Neural cell (in vitro differentiated cells): ENCODE measurements around the gene SPATA46.

Experiments
- EP300 ChIP-seq: fragments of 450-650 bp; conservative IDR thresholded peaks from 2 replicates; pipeline ENCODE4 v1.6.1; 2014; ENCODE audit warnings: antibody characterized with exemption, mild to moderate bottlenecking, moderate library complexity; ENCODE audit not compliant: poor library complexity, severe bottlenecking
- MXI1 ChIP-seq: fragments of 450-650 bp; conservative IDR thresholded peaks from 2 replicates; pipeline ENCODE4 v1.6.1; 2014; ENCODE audit warnings: antibody characterized with exemption, mild to moderate bottlenecking; ENCODE audit not compliant: poor library complexity, severe bottlenecking
- POLR2AphosphoS5 ChIP-seq: IDR thresholded peaks from 2 replicates; pipeline ENCODE4 v1.6.1; 2012
- RAD21 ChIP-seq: fragments of 450-650 bp; conservative IDR thresholded peaks from 2 replicates; pipeline ENCODE4 v1.6.1; 2014; ENCODE audit warnings: antibody characterized with exemption, mild to moderate bottlenecking, moderate library complexity
- REST ChIP-seq: IDR thresholded peaks from 2 replicates; pipeline ENCODE4 v1.6.1; 2012; ENCODE audit warnings: borderline replicate concordance
- TF ChIP-seq, protein P1 (sequence below): fragments of 450-650 bp; IDR thresholded peaks from 2 replicates; pipeline ENCODE4 v1.5.1; 2014; ENCODE audit warnings: antibody characterized with exemption, mild to moderate bottlenecking, moderate library complexity; ENCODE audit not compliant: poor library complexity, severe bottlenecking

DNA sequence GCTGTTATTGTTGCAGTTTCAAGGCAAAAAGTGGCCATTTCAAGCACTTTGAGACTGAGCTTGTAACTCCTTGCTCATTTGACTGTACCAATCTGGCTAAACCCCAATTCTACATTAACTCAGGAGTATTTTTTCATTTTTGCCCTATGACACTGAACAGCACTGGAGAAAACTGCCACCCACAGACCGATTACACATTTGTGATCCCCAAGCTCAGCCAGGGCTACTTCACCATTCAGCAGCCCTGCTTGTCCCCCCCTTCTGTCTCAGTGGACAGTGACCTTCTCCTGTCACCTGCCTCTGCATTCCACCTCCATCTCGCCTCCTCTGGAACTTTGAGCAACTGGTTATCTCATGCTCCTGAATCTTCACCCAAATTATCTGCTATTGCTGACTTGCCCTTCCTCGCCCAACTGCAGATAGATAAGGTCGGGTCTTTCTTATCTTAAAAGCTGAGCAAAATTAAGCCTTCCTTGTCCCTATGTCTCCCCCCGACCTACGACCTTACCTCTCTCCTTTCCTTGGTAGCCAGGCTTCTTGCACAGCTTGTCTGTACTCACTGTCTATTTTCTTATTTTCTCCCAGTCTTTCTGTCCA is 25.3 kb downstream of the SPATA46 start:
- TF ChIP-seq, protein P1, sequence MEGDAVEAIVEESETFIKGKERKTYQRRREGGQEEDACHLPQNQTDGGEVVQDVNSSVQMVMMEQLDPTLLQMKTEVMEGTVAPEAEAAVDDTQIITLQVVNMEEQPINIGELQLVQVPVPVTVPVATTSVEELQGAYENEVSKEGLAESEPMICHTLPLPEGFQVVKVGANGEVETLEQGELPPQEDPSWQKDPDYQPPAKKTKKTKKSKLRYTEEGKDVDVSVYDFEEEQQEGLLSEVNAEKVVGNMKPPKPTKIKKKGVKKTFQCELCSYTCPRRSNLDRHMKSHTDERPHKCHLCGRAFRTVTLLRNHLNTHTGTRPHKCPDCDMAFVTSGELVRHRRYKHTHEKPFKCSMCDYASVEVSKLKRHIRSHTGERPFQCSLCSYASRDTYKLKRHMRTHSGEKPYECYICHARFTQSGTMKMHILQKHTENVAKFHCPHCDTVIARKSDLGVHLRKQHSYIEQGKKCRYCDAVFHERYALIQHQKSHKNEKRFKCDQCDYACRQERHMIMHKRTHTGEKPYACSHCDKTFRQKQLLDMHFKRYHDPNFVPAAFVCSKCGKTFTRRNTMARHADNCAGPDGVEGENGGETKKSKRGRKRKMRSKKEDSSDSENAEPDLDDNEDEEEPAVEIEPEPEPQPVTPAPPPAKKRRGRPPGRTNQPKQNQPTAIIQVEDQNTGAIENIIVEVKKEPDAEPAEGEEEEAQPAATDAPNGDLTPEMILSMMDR, result no peak
- no peak for TF ChIP-seq POLR2AphosphoS5
- no peak for TF ChIP-seq REST
- no peak for TF ChIP-seq EP300
- no peak for TF ChIP-seq RAD21
- no peak for TF ChIP-seq MXI1
